ENCODE measurements around the gene CORT. TPM values are rescaled to one million over a fixed set of nuclear protein-coding genes. Genes with fewer than 3 reads are reported as not detected.
"Not testable (repeated sequence)": the region's sequence is repeated elsewhere in the genome, so short reads cannot be mapped to it uniquely, and the experiment has no call there.

Gene CORT
- not detected in 2 replicates for total RNA-seq (2014; rRNA removed; shearing (Covaris generic))

- no peak for DNase-seq (ENCODE audit: low read depth)
These were observed at the start of gene CORT for GRCh38 chr1:10449751-10450150. Gene CORT (plus strand): TSS chr1:10450031. CDS start chr1:10450224, 193 bp downstream.

GRCh38 chr1:10401281-10401680, 48.5 kb upstream of the CORT start:
- peak; percentile 51 for DNase-seq (ENCODE audit: low read depth)

- DNase-seq (ENCODE audit: low read depth) = peak; percentile 85
These were observed 47.0 kb upstream of the CORT start for GRCh38 chr1:10402729-10403274.

- no peak for DNase-seq (ENCODE audit: low read depth)
These were observed 42.6 kb upstream of the CORT start for GRCh38 chr1:10407201-10407600.

- DNase-seq (ENCODE audit: low read depth) = peak; percentile 24
These were observed 34.5 kb upstream of the CORT start for GRCh38 chr1:10415211-10415930.

GRCh38 chr1:10415967-10416366, 33.9 kb upstream of the CORT start:
- not testable (repeated sequence) for DNase-seq (ENCODE audit: low read depth)

GRCh38 chr1:10418741-10419140, 31.1 kb upstream of the CORT start:
- not testable (repeated sequence) for DNase-seq (ENCODE audit: low read depth)

- DNase-seq (ENCODE audit: low read depth) = no peak
These were observed 30.5 kb upstream of the CORT start for GRCh38 chr1:10419351-10419750.

GRCh38 chr1:10421637-10422036, 28.2 kb upstream of the CORT start:
- DNase-seq (ENCODE audit: low read depth) = no peak

- DNase-seq (ENCODE audit: low read depth) = peak; percentile 39
These were observed 25.8 kb upstream of the CORT start for GRCh38 chr1:10424034-10424433.

GRCh38 chr1:10424651-10425050, 25.2 kb upstream of the CORT start:
- no peak for DNase-seq (ENCODE audit: low read depth)

GRCh38 chr1:10425826-10426534, 23.9 kb upstream of the CORT start:
- DNase-seq (ENCODE audit: low read depth) = not testable (repeated sequence)

- not testable (repeated sequence) for DNase-seq (ENCODE audit: low read depth)
These were observed 23.3 kb upstream of the CORT start for GRCh38 chr1:10426535-10426848.

- DNase-seq (ENCODE audit: low read depth) = no peak
These were observed 20.8 kb upstream of the CORT start for GRCh38 chr1:10428984-10429383.

- DNase-seq (ENCODE audit: low read depth) = no peak
These were observed 20.0 kb upstream of the CORT start for GRCh38 chr1:10429868-10430215.

- peak; percentile 86 for DNase-seq (ENCODE audit: low read depth)
These were observed 19.4 kb upstream of the CORT start, which contains the start of gene CENPS for GRCh38 chr1:10430216-10431069. Gene CENPS (plus strand): TSS chr1:10430433. CDS start chr1:10430518, 85 bp downstream.

- peak; percentile 40 for DNase-seq (ENCODE audit: low read depth)
These were observed 18.6 kb upstream of the CORT start for GRCh38 chr1:10431070-10431730.

GRCh38 chr1:10432910-10433700, 16.7 kb upstream of the CORT start:
- no peak for DNase-seq (ENCODE audit: low read depth)

GRCh38 chr1:10433790-10434189, 16.0 kb upstream of the CORT start:
- no peak for DNase-seq (ENCODE audit: low read depth)

- DNase-seq (ENCODE audit: low read depth) = no peak
These were observed 15.2 kb upstream of the CORT start for GRCh38 chr1:10434590-10434989.

- no peak for DNase-seq (ENCODE audit: low read depth)
These were observed 12.8 kb upstream of the CORT start for GRCh38 chr1:10437052-10437451.
